OCI-LY1 (cell line): ENCODE results near the gene OTULINL.

ENCODE experiments used
- H2AFZ ChIP-seq: fragments of 200-600 bp; sonication (generic), shearing (Covaris generic); 2 replicates; pipeline ENCODE4 v1.6.0; 2014; ENCODE audit warnings: antibody characterized with exemption, mild to moderate bottlenecking, low read length
- H3F3A ChIP-seq: fragments of 200-600 bp; sonication (generic), shearing (Covaris generic); 2 replicates; pipeline ENCODE4 v1.6.0; 2014; ENCODE audit warnings: mild to moderate bottlenecking, antibody characterized with exemption, low read length, moderate library complexity; ENCODE audit not compliant: insufficient read depth
- H3K27ac ChIP-seq: fragments of 200-600 bp; sonication (generic); 2 replicates; pipeline ENCODE4 v1.5.1; 2014; ENCODE audit warnings: low read length, mixed run types, mild to moderate bottlenecking, low read depth; ENCODE audit not compliant: poor library complexity, severe bottlenecking
- H3K27me3 ChIP-seq: fragments of 200-600 bp; sonication (generic); 2 replicates; pipeline ENCODE4 v1.6.0; 2014; ENCODE audit warnings: antibody characterized with exemption, mild to moderate bottlenecking, low read length, moderate library complexity; ENCODE audit not compliant: insufficient read depth
- H3K36me3 ChIP-seq: fragments of 200-600 bp; sonication (generic); 2 replicates; pipeline ENCODE4 v1.6.1; 2014; ENCODE audit warnings: mild to moderate bottlenecking, antibody characterized with exemption, low read length, moderate library complexity, mixed read lengths; ENCODE audit not compliant: insufficient read depth
- H3K4me1 ChIP-seq: fragments of 200-600 bp; sonication (generic); 2 replicates; pipeline ENCODE4 v1.5.1; 2014; ENCODE audit warnings: mild to moderate bottlenecking, low read length, moderate library complexity; ENCODE audit not compliant: insufficient read depth, severe bottlenecking
- H3K4me2 ChIP-seq: fragments of 200-600 bp; sonication (generic), shearing (Covaris generic); 2 replicates; pipeline ENCODE4 v1.6.1; 2014; ENCODE audit warnings: low read length
- H3K4me3 ChIP-seq: fragments of 200-600 bp; sonication (generic); 2 replicates; pipeline ENCODE4 v1.5.1; 2014; ENCODE audit warnings: low read length, low read depth, mild to moderate bottlenecking, mixed read lengths; ENCODE audit not compliant: poor library complexity, severe bottlenecking
- H3K79me2 ChIP-seq: fragments of 200-600 bp; shearing (Covaris generic); 2 replicates; pipeline ENCODE4 v1.6.1; 2016; ENCODE audit warnings: mixed run types, low read length, mixed read lengths; ENCODE audit not compliant: insufficient read depth
- H3K9ac ChIP-seq: fragments of 200-600 bp; sonication (generic), shearing (Covaris generic); 2 replicates; pipeline ENCODE4 v1.6.1; 2014; ENCODE audit warnings: mild to moderate bottlenecking, low read length, mixed read lengths
- H3K9me2 ChIP-seq: fragments of 200-600 bp; sonication (generic), shearing (Covaris generic); 2 replicates; pipeline ENCODE4 v1.6.1; 2014; ENCODE audit warnings: low read depth, mild to moderate bottlenecking, low read length, mixed read lengths
- H3K9me3 ChIP-seq: fragments of 200-600 bp; shearing (Covaris generic); 2 replicates; pipeline ENCODE4 v1.6.1; 2014; ENCODE audit warnings: low read length, mixed read lengths
- H4K20me1 ChIP-seq: fragments of 200-600 bp; sonication (generic), shearing (Covaris generic); 2 replicates; pipeline ENCODE4 v1.6.0; 2016; ENCODE audit warnings: mild to moderate bottlenecking, low read length; ENCODE audit not compliant: insufficient read depth
- CTCF ChIP-seq: fragments of 200-600 bp; sonication (generic), shearing (Covaris generic); IDR thresholded peaks from 2 replicates; pipeline ENCODE4 v1.5.1; 2017; ENCODE audit warnings: mild to moderate bottlenecking, antibody characterized with exemption, low read length, moderate library complexity, mixed read lengths
- EZH2 ChIP-seq: fragments of 200-600 bp; sonication (generic), shearing (Covaris generic); IDR thresholded peaks from 2 replicates; pipeline ENCODE4 v1.8.0; 2017; ENCODE audit warnings: borderline replicate concordance, mixed run types, mild to moderate bottlenecking, antibody characterized with exemption, low read length, moderate library complexity, mixed read lengths

OTULINL gene

GRCh38 chr5:14644623-14645237 lies 63.1 kb downstream of the OTULINL start:
- TF ChIP-seq EZH2 (no peak), CTCF (no peak)
- no peaks in the 10 kb centered on the region for H4K20me1 ChIP-seq
- H3K27ac ChIP-seq, result no peak overlapping the region

GRCh38 chr5:14650052-14650451 lies 68.5 kb downstream of the OTULINL start:
- H3K9ac ChIP-seq, result no peak overlapping the region
- no peak overlapping the region for H3K4me3 ChIP-seq
- H4K20me1 ChIP-seq, result no peaks in the 10 kb centered on the region
- H3K9me3 ChIP-seq, result no peaks in the 10 kb centered on the region
- H3K4me1 ChIP-seq, result no peaks in the 10 kb centered on the region
- no peaks in the 10 kb centered on the region for H3K79me2 ChIP-seq
- no peaks in the 10 kb centered on the region for H3F3A ChIP-seq
- no peak overlapping the region for H2AFZ ChIP-seq
- no peaks in the 10 kb centered on the region for H3K27me3 ChIP-seq
- H3K4me2 ChIP-seq, result no peak overlapping the region
- no peaks in the 10 kb centered on the region for H3K36me3 ChIP-seq
- H3K27ac ChIP-seq, result no peak overlapping the region
- no peak for TF ChIP-seq EZH2
- TF ChIP-seq CTCF, result no peak
- no peaks in the 10 kb centered on the region for H3K9me2 ChIP-seq

More at GRCh38 chr5:14644623-14645237, 63.1 kb downstream of the OTULINL start:
- Histone ChIP-seq H3K9me3 (no peaks in the 10 kb centered on the region), H3K36me3 (no peaks in the 10 kb centered on the region), H3K79me2 (no peaks in the 10 kb centered on the region), H3K9ac (no peak overlapping the region), H3K9me2 (no peaks in the 10 kb centered on the region), H3K4me3 (no peak overlapping the region), H3K27me3 (no peaks in the 10 kb centered on the region), H3K4me2 (no peak overlapping the region), H2AFZ (no peak overlapping the region), H3F3A (no peaks in the 10 kb centered on the region), H3K4me1 (no peaks in the 10 kb centered on the region)

- no peaks in the 10 kb centered on the region for H4K20me1 ChIP-seq
- H3K9me2 ChIP-seq, result no peaks in the 10 kb centered on the region
- H3K4me3 ChIP-seq, result no peak overlapping the region
- H3K4me2 ChIP-seq, result no peak overlapping the region
- H2AFZ ChIP-seq, result no peak overlapping the region
- no peaks in the 10 kb centered on the region for H3K4me1 ChIP-seq
- H3F3A ChIP-seq, result no peaks in the 10 kb centered on the region
- H3K36me3 ChIP-seq, result no peaks in the 10 kb centered on the region
- H3K27me3 ChIP-seq, result no peaks in the 10 kb centered on the region
- no peak overlapping the region for H3K27ac ChIP-seq
- no peaks in the 10 kb centered on the region for H3K9me3 ChIP-seq
- TF ChIP-seq EZH2, result no peak
- no peak for TF ChIP-seq CTCF
- no peak overlapping the region for H3K9ac ChIP-seq
- H3K79me2 ChIP-seq, result no peaks in the 10 kb centered on the region
Observed at GRCh38 chr5:14655146-14655741, 73.7 kb downstream of the OTULINL start.
